HG02798 (cell line): ENCODE results near the gene F5.

Experiments used
- ATAC-seq: cut with Tn5 transposase; IDR thresholded peaks from one replicate; pipeline ENCODE4 v1.9.1; 2021; ENCODE audit warnings: mild to moderate bottlenecking; ENCODE audit not compliant: unreplicated experiment, poor library complexity

F5 gene

GRCh38 chr1:169588785-169589485 lies 2.7 kb upstream of the F5 start:
- ATAC-seq = no peak

- ATAC-seq = no peak
Observed at GRCh38 chr1:169588112-169588511, 1.8 kb upstream of the F5 start.

GRCh38 chr1:169586067-169586394 lies 250 bp downstream of the F5 start:
- ATAC-seq = no peak

GRCh38 chr1:169585181-169585580 lies 1.1 kb downstream of the F5 start:
- no peak for ATAC-seq

- ATAC-seq = no peak
Observed at GRCh38 chr1:169584483-169585144, 1.7 kb downstream of the F5 start.

- ATAC-seq = no peak
Observed at GRCh38 chr1:169577981-169578738, 8.1 kb downstream of the F5 start.

GRCh38 chr1:169576935-169577331 lies 9.3 kb downstream of the F5 start:
- no peak for ATAC-seq

GRCh38 chr1:169576241-169576934 lies 9.9 kb downstream of the F5 start:
- no peak for ATAC-seq

- ATAC-seq = no peak
Observed at GRCh38 chr1:169574336-169574735, 11.9 kb downstream of the F5 start.

GRCh38 chr1:169572187-169572586 lies 14.1 kb downstream of the F5 start:
- ATAC-seq = no peak

- no peak for ATAC-seq
Observed at GRCh38 chr1:169571450-169571849, 14.8 kb downstream of the F5 start.

- no peak for ATAC-seq
Observed at GRCh38 chr1:169570172-169570574, 16.1 kb downstream of the F5 start.

GRCh38 chr1:169568497-169568896 lies 17.8 kb downstream of the F5 start:
- no peak for ATAC-seq

GRCh38 chr1:169565335-169566271 lies 20.7 kb downstream of the F5 start:
- ATAC-seq = no peak

GRCh38 chr1:169563650-169564049 lies 22.6 kb downstream of the F5 start:
- no peak for ATAC-seq

GRCh38 chr1:169563019-169563615 lies 23.2 kb downstream of the F5 start:
- no peak for ATAC-seq

GRCh38 chr1:169561692-169562091 lies 24.6 kb downstream of the F5 start:
- no peak for ATAC-seq

- ATAC-seq = no peak
Observed at GRCh38 chr1:169557131-169557530, 29.1 kb downstream of the F5 start.

- ATAC-seq = no peak
Observed at GRCh38 chr1:169550294-169550693, 36.0 kb downstream of the F5 start.
